Keratinocyte (primary cell): ENCODE measurements around the gene HBG2.

ENCODE experiments used
- CTCF ChIP-seq, 3 experiments: IDR thresholded peaks in 1 of 3; conservative IDR thresholded peaks in 1 of 3; optimal IDR thresholded peaks in 1 of 3; 2 replicates in 2 of 3; 3 replicates in 1 of 3; pipeline versions ENCODE3 to v1.5.1; 2011; ENCODE audit warnings: low read length in 3 of 3, mild to moderate bottlenecking in 3 of 3, moderate library complexity in 2 of 3, control low read depth in 1 of 3, inconsistent platforms in 1 of 3; ENCODE audit not compliant: insufficient read depth in 2 of 3; ENCODE audit errors: extremely low read depth in 1 of 3
- EZH2 ChIP-seq: IDR thresholded peaks from one replicate; pipeline ENCODE4 v1.6.1; 2012; ENCODE audit warnings: inconsistent platforms, mild to moderate bottlenecking, low read length, moderate library complexity

- TF ChIP-seq CTCF (optimal IDR thresholded peaks at IDR 0.05 in 1 of 3, IDR thresholded peaks at IDR 0.05 in 1 of 3, conservative IDR thresholded peaks at IDR 0.05 in 1 of 3; ENCODE audit: extremely low read depth in 1 of 3, insufficient read depth in 2 of 3, low read length in 3 of 3) (no peak), EZH2 (no peak)
These were observed 29.8 kb downstream of the HBG2 start for GRCh38 chr11:5224538-5225479.
